Measurements from ENCODE around the gene PRDX3.

Gene PRDX3

GRCh38 chr10:119206603-119207365 is 28.2 kb upstream of the PRDX3 start:
- peak; percentile 38; the same call in 1 of the 2 replicates for TF ChIP-seq TSHZ2 (CRISPR knock-in tag; IDR thresholded peaks at IDR 0.05)
- no peak for TF ChIP-seq ZNF8 (CRISPR knock-in tag; IDR thresholded peaks at IDR 0.05)
- 0 out of 2 replicates have a peak, but pooled peaks have one; percentile 27 for TF ChIP-seq ZFP3 (CRISPR knock-in tag; IDR thresholded peaks at IDR 0.05)
- ATAC-seq, result peak; percentile 27

DNA sequence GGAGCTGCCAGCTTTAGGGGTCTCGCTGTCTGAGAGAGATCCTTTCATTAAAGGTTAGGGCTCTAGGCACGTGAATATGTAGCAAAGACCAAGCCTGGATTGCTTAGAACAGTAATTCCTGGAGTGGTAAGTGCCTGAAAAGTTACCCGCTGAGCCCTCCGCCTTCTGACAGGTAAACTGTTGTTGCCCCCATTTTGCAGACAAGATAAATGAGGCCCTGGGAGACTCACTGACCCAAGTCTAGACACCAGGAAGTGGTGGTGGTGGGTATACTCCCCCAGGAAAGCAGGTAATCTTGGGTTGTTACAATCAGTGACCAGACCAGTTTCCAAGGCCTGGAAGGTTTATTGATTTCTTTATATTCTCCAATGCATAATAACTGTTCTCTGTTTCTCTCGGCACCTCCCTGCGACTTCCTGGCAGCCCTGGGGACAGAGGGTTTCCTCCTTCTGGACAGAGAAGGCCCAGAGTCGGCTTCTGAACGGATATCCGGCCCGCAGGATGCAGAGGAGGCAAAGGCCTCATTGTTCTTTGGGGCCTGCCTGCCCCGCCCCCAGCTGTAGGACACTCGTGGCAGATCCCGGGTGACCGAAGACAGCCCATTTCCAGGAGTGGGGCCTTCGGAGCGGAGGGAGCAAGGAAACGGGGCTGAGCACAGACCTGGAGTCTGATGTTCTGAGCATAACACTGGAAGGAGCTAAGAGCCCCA is 27.4 kb upstream of the PRDX3 start:
- ATAC-seq, result no peak
- no peak for TF ChIP-seq ZFP30 (CRISPR knock-in tag; IDR thresholded peaks at IDR 0.05)
- TF ChIP-seq, protein P1, sequence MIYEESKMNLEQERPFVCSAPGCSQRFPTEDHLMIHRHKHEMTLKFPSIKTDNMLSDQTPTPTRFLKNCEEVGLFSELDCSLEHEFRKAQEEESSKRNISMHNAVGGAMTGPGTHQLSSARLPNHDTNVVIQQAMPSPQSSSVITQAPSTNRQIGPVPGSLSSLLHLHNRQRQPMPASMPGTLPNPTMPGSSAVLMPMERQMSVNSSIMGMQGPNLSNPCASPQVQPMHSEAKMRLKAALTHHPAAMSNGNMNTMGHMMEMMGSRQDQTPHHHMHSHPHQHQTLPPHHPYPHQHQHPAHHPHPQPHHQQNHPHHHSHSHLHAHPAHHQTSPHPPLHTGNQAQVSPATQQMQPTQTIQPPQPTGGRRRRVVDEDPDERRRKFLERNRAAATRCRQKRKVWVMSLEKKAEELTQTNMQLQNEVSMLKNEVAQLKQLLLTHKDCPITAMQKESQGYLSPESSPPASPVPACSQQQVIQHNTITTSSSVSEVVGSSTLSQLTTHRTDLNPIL (CRISPR knock-in tag; IDR thresholded peaks at IDR 0.05; ENCODE audit: low read depth), result no peak
- TF ChIP-seq, protein P2, sequence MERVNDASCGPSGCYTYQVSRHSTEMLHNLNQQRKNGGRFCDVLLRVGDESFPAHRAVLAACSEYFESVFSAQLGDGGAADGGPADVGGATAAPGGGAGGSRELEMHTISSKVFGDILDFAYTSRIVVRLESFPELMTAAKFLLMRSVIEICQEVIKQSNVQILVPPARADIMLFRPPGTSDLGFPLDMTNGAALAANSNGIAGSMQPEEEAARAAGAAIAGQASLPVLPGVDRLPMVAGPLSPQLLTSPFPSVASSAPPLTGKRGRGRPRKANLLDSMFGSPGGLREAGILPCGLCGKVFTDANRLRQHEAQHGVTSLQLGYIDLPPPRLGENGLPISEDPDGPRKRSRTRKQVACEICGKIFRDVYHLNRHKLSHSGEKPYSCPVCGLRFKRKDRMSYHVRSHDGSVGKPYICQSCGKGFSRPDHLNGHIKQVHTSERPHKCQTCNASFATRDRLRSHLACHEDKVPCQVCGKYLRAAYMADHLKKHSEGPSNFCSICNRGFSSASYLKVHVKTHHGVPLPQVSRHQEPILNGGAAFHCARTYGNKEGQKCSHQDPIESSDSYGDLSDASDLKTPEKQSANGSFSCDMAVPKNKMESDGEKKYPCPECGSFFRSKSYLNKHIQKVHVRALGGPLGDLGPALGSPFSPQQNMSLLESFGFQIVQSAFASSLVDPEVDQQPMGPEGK (CRISPR knock-in tag; IDR thresholded peaks at IDR 0.05; ENCODE audit: borderline replicate concordance), result no peak
- TF ChIP-seq ZFP3 (CRISPR knock-in tag; IDR thresholded peaks at IDR 0.05), result no peak
- TF ChIP-seq, protein P3, sequence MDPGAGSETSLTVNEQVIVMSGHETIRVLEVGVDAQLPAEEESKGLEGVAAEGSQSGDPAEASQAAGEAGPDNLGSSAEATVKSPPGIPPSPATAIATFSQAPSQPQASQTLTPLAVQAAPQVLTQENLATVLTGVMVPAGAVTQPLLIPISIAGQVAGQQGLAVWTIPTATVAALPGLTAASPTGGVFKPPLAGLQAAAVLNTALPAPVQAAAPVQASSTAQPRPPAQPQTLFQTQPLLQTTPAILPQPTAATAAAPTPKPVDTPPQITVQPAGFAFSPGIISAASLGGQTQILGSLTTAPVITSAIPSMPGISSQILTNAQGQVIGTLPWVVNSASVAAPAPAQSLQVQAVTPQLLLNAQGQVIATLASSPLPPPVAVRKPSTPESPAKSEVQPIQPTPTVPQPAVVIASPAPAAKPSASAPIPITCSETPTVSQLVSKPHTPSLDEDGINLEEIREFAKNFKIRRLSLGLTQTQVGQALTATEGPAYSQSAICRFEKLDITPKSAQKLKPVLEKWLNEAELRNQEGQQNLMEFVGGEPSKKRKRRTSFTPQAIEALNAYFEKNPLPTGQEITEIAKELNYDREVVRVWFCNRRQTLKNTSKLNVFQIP (CRISPR knock-in tag; IDR thresholded peaks at IDR 0.05; ENCODE audit: borderline replicate concordance, low read depth), result no peak
- no peak for TF ChIP-seq SNAI2 (CRISPR knock-in tag; IDR thresholded peaks at IDR 0.05)
- TF ChIP-seq, protein P4, sequence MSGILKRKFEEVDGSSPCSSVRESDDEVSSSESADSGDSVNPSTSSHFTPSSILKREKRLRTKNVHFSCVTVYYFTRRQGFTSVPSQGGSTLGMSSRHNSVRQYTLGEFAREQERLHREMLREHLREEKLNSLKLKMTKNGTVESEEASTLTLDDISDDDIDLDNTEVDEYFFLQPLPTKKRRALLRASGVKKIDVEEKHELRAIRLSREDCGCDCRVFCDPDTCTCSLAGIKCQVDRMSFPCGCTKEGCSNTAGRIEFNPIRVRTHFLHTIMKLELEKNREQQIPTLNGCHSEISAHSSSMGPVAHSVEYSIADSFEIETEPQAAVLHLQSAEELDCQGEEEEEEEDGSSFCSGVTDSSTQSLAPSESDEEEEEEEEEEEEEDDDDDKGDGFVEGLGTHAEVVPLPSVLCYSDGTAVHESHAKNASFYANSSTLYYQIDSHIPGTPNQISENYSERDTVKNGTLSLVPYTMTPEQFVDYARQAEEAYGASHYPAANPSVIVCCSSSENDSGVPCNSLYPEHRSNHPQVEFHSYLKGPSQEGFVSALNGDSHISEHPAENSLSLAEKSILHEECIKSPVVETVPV (CRISPR knock-in tag; IDR thresholded peaks at IDR 0.05), result no peak
- TF ChIP-seq OSR1 (CRISPR knock-in tag; IDR thresholded peaks at IDR 0.05), result no peak
- TF ChIP-seq TCF4 (CRISPR knock-in tag; IDR thresholded peaks at IDR 0.05; ENCODE audit: borderline replicate concordance), result no peak
- TF ChIP-seq ESRRG (CRISPR knock-in tag; IDR thresholded peaks at IDR 0.05), result no peak
- no peak for TF ChIP-seq BACH2 (CRISPR knock-in tag; IDR thresholded peaks at IDR 0.05; ENCODE audit: borderline replicate concordance)
- no peak for TF ChIP-seq ZNF565 (CRISPR knock-in tag; conservative IDR thresholded peaks at IDR 0.05; ENCODE audit: low read depth)
- no peak for TF ChIP-seq CSDC2 (CRISPR knock-in tag; IDR thresholded peaks at IDR 0.05)
- no peak for TF ChIP-seq RARB (CRISPR knock-in tag; IDR thresholded peaks at IDR 0.05)
- no peak for TF ChIP-seq GLIS3 (CRISPR knock-in tag; IDR thresholded peaks at IDR 0.05)
- no peak for TF ChIP-seq ZC3H10 (CRISPR knock-in tag; IDR thresholded peaks at IDR 0.05)
- no peak for TF ChIP-seq TOX (CRISPR knock-in tag; IDR thresholded peaks at IDR 0.05; ENCODE audit: borderline replicate concordance)
- TF ChIP-seq ZNF70 (CRISPR knock-in tag; IDR thresholded peaks at IDR 0.05), result no peak
- no peak for TF ChIP-seq ARNTL (CRISPR knock-in tag; IDR thresholded peaks at IDR 0.05; ENCODE audit: borderline replicate concordance, low read depth)
- TF ChIP-seq ZNF8 (CRISPR knock-in tag; IDR thresholded peaks at IDR 0.05), result no peak

Data from SK-N-SH treated with all-trans-retinoic acid at 6 μM for 48 hours (cell line).